ENCODE measurements around the gene SLC66A2. TPM values are rescaled to one million over a fixed set of nuclear protein-coding genes. Genes with fewer than 3 reads are reported as not detected.
A peak's percentile ranks its signal among the peaks of the same experiment; 100 is the strongest.
"Not testable (repeated sequence)": the region's sequence is repeated elsewhere in the genome, so short reads cannot be mapped to it uniquely, and the experiment has no call there.

Gene SLC66A2
- 10 to 100 TPM; 16.8 to 19.5 TPM for total RNA-seq

GRCh38 chr18:79951545-79952455 is at the start of gene SLC66A2:
Gene SLC66A2 (minus strand): TSS chr18:79951653. CDS start chr18:79950926, 727 bp downstream.
- Mint-ChIP-seq H3K9me3 (no peaks in the 10 kb centered on the region), H3K4me1 (peaks cover 13% of the 10 kb centered on the region), H3K27me3 (no peaks in the 10 kb centered on the region), H3K27ac (peak within 1 kb of the TSS; percentile 70), H3K36me3 (ENCODE audit: low read depth) (peaks cover 17% of the 10 kb centered on the region), H3K4me3 (peak within 1 kb of the TSS; percentile 76)
- ATAC-seq (replicated peaks): peak; percentile 86

- no peaks in the 10 kb centered on the region for H3K27me3 Mint-ChIP-seq
- no peaks in the 10 kb centered on the region for H3K36me3 Mint-ChIP-seq (ENCODE audit: low read depth)
- H3K4me1 Mint-ChIP-seq: peaks cover 7% of the 10 kb centered on the region
- H3K9me3 Mint-ChIP-seq: peaks cover 8% of the 10 kb centered on the region
- no peak overlapping the region for H3K27ac Mint-ChIP-seq
- no peak for ATAC-seq (replicated peaks)
- H3K4me3 Mint-ChIP-seq: no peak overlapping the region
Observed at GRCh38 chr18:80000877-80001276, 49.4 kb upstream of the SLC66A2 start.

- not testable (repeated sequence) for H3K4me3 Mint-ChIP-seq; H3K27me3 Mint-ChIP-seq; H3K4me1 Mint-ChIP-seq; H3K36me3 Mint-ChIP-seq (ENCODE audit: low read depth); H3K9me3 Mint-ChIP-seq
- H3K27ac Mint-ChIP-seq: peak overlapping the region; percentile 36
- ATAC-seq (replicated peaks): peak; percentile 65
Observed at GRCh38 chr18:79999701-80000100, 48.2 kb upstream of the SLC66A2 start.

GRCh38 chr18:79991494-79991893 is 40.0 kb upstream of the SLC66A2 start:
- H3K4me1 Mint-ChIP-seq: peaks cover 8% of the 10 kb centered on the region
- H3K27ac Mint-ChIP-seq: no peak overlapping the region
- no peak for ATAC-seq (replicated peaks)
- H3K27me3 Mint-ChIP-seq: no peaks in the 10 kb centered on the region
- H3K36me3 Mint-ChIP-seq (ENCODE audit: low read depth): peaks cover 14% of the 10 kb centered on the region
- H3K9me3 Mint-ChIP-seq: no peaks in the 10 kb centered on the region
- no peak overlapping the region for H3K4me3 Mint-ChIP-seq

- peak overlapping the region; percentile 94 for H3K27ac Mint-ChIP-seq
- peaks cover 37% of the 10 kb centered on the region for H3K36me3 Mint-ChIP-seq (ENCODE audit: low read depth)
- H3K27me3 Mint-ChIP-seq: no peaks in the 10 kb centered on the region
- H3K9me3 Mint-ChIP-seq: no peaks in the 10 kb centered on the region
- no peak for ATAC-seq (replicated peaks)
- peaks cover 14% of the 10 kb centered on the region for H3K4me1 Mint-ChIP-seq
- peak overlapping the region; percentile 95 for H3K4me3 Mint-ChIP-seq
Observed at GRCh38 chr18:79989195-79989497, 37.7 kb upstream of the SLC66A2 start.

- ATAC-seq (replicated peaks): peak; percentile 99
- H3K9me3 Mint-ChIP-seq: no peaks in the 10 kb centered on the region
- peak within 1 kb of the TSS; percentile 94 for H3K27ac Mint-ChIP-seq
- H3K4me3 Mint-ChIP-seq: peak within 1 kb of the TSS; percentile 95
- no peaks in the 10 kb centered on the region for H3K27me3 Mint-ChIP-seq
- peaks cover 42% of the 10 kb centered on the region for H3K36me3 Mint-ChIP-seq (ENCODE audit: low read depth)
- peaks cover 19% of the 10 kb centered on the region for H3K4me1 Mint-ChIP-seq
Observed at GRCh38 chr18:79988451-79989194, 37.2 kb upstream of the SLC66A2 start, which contains the start of gene TXNL4A. Gene TXNL4A (minus strand): TSS chr18:79988563. CDS start chr18:79988392, 171 bp downstream.

GRCh38 chr18:79988071-79988450 is 36.6 kb upstream of the SLC66A2 start:
- Mint-ChIP-seq H3K4me3 (peak overlapping the region; percentile 95), H3K4me1 (peaks cover 19% of the 10 kb centered on the region), H3K9me3 (no peaks in the 10 kb centered on the region), H3K36me3 (ENCODE audit: low read depth) (peaks cover 48% of the 10 kb centered on the region), H3K27ac (peak overlapping the region; percentile 93), H3K27me3 (no peaks in the 10 kb centered on the region)
- peak; percentile 69 for ATAC-seq (replicated peaks)

- H3K27me3 Mint-ChIP-seq: no peaks in the 10 kb centered on the region
- H3K36me3 Mint-ChIP-seq (ENCODE audit: low read depth): peaks cover 50% of the 10 kb centered on the region
- H3K4me3 Mint-ChIP-seq: peak overlapping the region; percentile 95
- H3K27ac Mint-ChIP-seq: peak overlapping the region; percentile 93
- peaks cover 21% of the 10 kb centered on the region for H3K4me1 Mint-ChIP-seq
- H3K9me3 Mint-ChIP-seq: no peaks in the 10 kb centered on the region
- no peak for ATAC-seq (replicated peaks)
Observed at GRCh38 chr18:79987566-79987965, 36.1 kb upstream of the SLC66A2 start.

- Mint-ChIP-seq H3K9me3 (no peaks in the 10 kb centered on the region), H3K27me3 (no peaks in the 10 kb centered on the region), H3K27ac (peak overlapping the region; percentile 93), H3K4me3 (peak overlapping the region; percentile 95), H3K4me1 (peaks cover 29% of the 10 kb centered on the region), H3K36me3 (ENCODE audit: low read depth) (peaks cover 59% of the 10 kb centered on the region)
- no peak for ATAC-seq (replicated peaks)
Observed at GRCh38 chr18:79986726-79987125, 35.3 kb upstream of the SLC66A2 start.

- H3K4me1 Mint-ChIP-seq: peaks cover 32% of the 10 kb centered on the region
Observed at GRCh38 chr18:79985172-79985571, 33.7 kb upstream of the SLC66A2 start.

GRCh38 chr18:79983793-79984192 is 32.3 kb upstream of the SLC66A2 start:
- Mint-ChIP-seq H3K27ac (peak overlapping the region; percentile 93), H3K4me3 (peak overlapping the region; percentile 40), H3K4me1 (peaks cover 38% of the 10 kb centered on the region), H3K9me3 (no peaks in the 10 kb centered on the region), H3K36me3 (ENCODE audit: low read depth) (peaks cover 81% of the 10 kb centered on the region), H3K27me3 (no peaks in the 10 kb centered on the region)
- ATAC-seq (replicated peaks): no peak

More at GRCh38 chr18:79985172-79985571, 33.7 kb upstream of the SLC66A2 start:
- Mint-ChIP-seq H3K27ac (peak overlapping the region; percentile 29), H3K4me3 (peak overlapping the region; percentile 95), H3K27me3 (no peaks in the 10 kb centered on the region), H3K9me3 (no peaks in the 10 kb centered on the region), H3K36me3 (ENCODE audit: low read depth) (peaks cover 67% of the 10 kb centered on the region)
- ATAC-seq (replicated peaks): no peak

- Mint-ChIP-seq H3K36me3 (ENCODE audit: low read depth) (peaks cover 86% of the 10 kb centered on the region), H3K27ac (peak overlapping the region; percentile 93), H3K4me3 (peak overlapping the region; percentile 40), H3K9me3 (no peaks in the 10 kb centered on the region), H3K4me1 (peaks cover 38% of the 10 kb centered on the region), H3K27me3 (no peaks in the 10 kb centered on the region)
- no peak for ATAC-seq (replicated peaks)
Observed at GRCh38 chr18:79983253-79983652, 31.8 kb upstream of the SLC66A2 start.

- Mint-ChIP-seq H3K4me1 (peaks cover 42% of the 10 kb centered on the region), H3K36me3 (ENCODE audit: low read depth) (peaks cover 90% of the 10 kb centered on the region), H3K27me3 (no peaks in the 10 kb centered on the region), H3K27ac (peak overlapping the region; percentile 93), H3K4me3 (peak overlapping the region; percentile 40), H3K9me3 (no peaks in the 10 kb centered on the region)
- ATAC-seq (replicated peaks): peak; percentile 74
Observed at GRCh38 chr18:79982736-79983135, 31.3 kb upstream of the SLC66A2 start.

- Mint-ChIP-seq H3K36me3 (ENCODE audit: low read depth) (peaks cover 89% of the 10 kb centered on the region), H3K27ac (no peak overlapping the region), H3K4me1 (peaks cover 32% of the 10 kb centered on the region), H3K4me3 (no peak overlapping the region), H3K27me3 (no peaks in the 10 kb centered on the region), H3K9me3 (no peaks in the 10 kb centered on the region)
- no peak for ATAC-seq (replicated peaks)
Observed at GRCh38 chr18:79980585-79980984, 29.1 kb upstream of the SLC66A2 start.

- Mint-ChIP-seq H3K36me3 (ENCODE audit: low read depth) (peaks cover 89% of the 10 kb centered on the region), H3K4me3 (no peak overlapping the region), H3K4me1 (peaks cover 33% of the 10 kb centered on the region), H3K27me3 (no peaks in the 10 kb centered on the region), H3K27ac (no peak overlapping the region), H3K9me3 (no peaks in the 10 kb centered on the region)
- no peak for ATAC-seq (replicated peaks)
Observed at GRCh38 chr18:79979843-79980242, 28.4 kb upstream of the SLC66A2 start.

Measured in activated T-helper 17 cell treated with anti-CD3 and anti-CD28 coated beads, Interleukin-2, amount 50 U/mL, for 72 hours (primary cell).